ENCODE measurements around the gene APBB1IP.

DNA sequence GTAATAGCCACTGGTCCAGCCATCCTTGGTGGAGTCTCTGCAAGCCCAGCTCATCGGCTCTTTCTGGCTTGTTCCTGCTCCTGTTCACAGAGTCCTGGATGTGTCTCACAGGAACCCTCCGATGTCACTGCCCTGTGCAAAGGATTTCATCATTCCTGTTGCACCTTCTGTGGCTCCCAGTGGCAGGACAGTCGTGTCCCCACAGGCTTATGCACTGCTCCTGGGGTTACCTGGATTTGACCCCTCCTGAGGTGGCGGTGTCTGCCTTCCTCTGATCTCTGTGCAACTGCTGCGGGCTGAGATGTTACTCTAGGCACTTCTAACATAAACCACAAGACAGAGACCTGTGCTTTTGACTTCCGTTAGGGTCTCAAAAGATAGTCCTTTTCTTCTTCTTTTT is 30.6 kb downstream of the APBB1IP start:
- TF ChIP-seq, protein P1, sequence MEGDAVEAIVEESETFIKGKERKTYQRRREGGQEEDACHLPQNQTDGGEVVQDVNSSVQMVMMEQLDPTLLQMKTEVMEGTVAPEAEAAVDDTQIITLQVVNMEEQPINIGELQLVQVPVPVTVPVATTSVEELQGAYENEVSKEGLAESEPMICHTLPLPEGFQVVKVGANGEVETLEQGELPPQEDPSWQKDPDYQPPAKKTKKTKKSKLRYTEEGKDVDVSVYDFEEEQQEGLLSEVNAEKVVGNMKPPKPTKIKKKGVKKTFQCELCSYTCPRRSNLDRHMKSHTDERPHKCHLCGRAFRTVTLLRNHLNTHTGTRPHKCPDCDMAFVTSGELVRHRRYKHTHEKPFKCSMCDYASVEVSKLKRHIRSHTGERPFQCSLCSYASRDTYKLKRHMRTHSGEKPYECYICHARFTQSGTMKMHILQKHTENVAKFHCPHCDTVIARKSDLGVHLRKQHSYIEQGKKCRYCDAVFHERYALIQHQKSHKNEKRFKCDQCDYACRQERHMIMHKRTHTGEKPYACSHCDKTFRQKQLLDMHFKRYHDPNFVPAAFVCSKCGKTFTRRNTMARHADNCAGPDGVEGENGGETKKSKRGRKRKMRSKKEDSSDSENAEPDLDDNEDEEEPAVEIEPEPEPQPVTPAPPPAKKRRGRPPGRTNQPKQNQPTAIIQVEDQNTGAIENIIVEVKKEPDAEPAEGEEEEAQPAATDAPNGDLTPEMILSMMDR (conservative IDR thresholded peaks at IDR 0.05; ENCODE audit: low read length), result no peak
- no peak for TF ChIP-seq EZH2phosphoT487 (IDR thresholded peaks at IDR 0.05; ENCODE audit: borderline replicate concordance)

All from Loucy (cell line).